ENCODE measurements around the gene WDR46.
"Not testable (repeated sequence)": the region's sequence is repeated elsewhere in the genome, so short reads cannot be mapped to it uniquely, and the experiment has no call there.

Gene WDR46

GRCh38 chr6:33273129-33273923 is 15.7 kb downstream of the WDR46 start:
- no peak for DNase-seq
- TF ChIP-seq POLR2A (IDR thresholded peaks at IDR 0.05; ENCODE audit: low read length) (no peak), GATA1 (IDR thresholded peaks at IDR 0.05; ENCODE audit: low read depth, low read length) (no peak)

- no peak for DNase-seq
- TF ChIP-seq POLR2A (IDR thresholded peaks at IDR 0.05; ENCODE audit: low read length) (peak; percentile 70), GATA1 (IDR thresholded peaks at IDR 0.05; ENCODE audit: low read depth, low read length) (no peak)
These were observed 16.5 kb downstream of the WDR46 start for GRCh38 chr6:33272275-33273128.

- DNase-seq = peak; percentile 99 to 100
- TF ChIP-seq POLR2A (IDR thresholded peaks at IDR 0.05; ENCODE audit: low read length) = peak; percentile 98
- TF ChIP-seq GATA1 (IDR thresholded peaks at IDR 0.05; ENCODE audit: low read depth, low read length) = no peak
These were observed 17.4 kb downstream of the WDR46 start, which contains the start of the genes RPS18 and VPS52 for GRCh38 chr6:33271468-33272274. Gene RPS18, plus strand, starts transcription at chr6:33272075. Its CDS starts 45 bp downstream, at chr6:33272120. Gene VPS52, minus strand, starts transcription at chr6:33271876. Its CDS starts 201 bp downstream, at chr6:33271675.

- TF ChIP-seq GATA1 (IDR thresholded peaks at IDR 0.05; ENCODE audit: low read depth, low read length) = no peak
- no peak for TF ChIP-seq POLR2A (IDR thresholded peaks at IDR 0.05; ENCODE audit: low read length)
- no peak for DNase-seq
These were observed 17.9 kb downstream of the WDR46 start for GRCh38 chr6:33271117-33271467.

GRCh38 chr6:33264015-33264414 is 25.0 kb downstream of the WDR46 start:
- no peak for DNase-seq
- TF ChIP-seq GATA1 (IDR thresholded peaks at IDR 0.05; ENCODE audit: low read depth, low read length) = no peak
- TF ChIP-seq POLR2A (IDR thresholded peaks at IDR 0.05; ENCODE audit: low read length) = no peak

- DNase-seq = not testable (repeated sequence)
These were observed 26.5 kb downstream of the WDR46 start for GRCh38 chr6:33262490-33262889.

- TF ChIP-seq GATA1 (IDR thresholded peaks at IDR 0.05; ENCODE audit: low read depth, low read length) = no peak
- TF ChIP-seq POLR2A (IDR thresholded peaks at IDR 0.05; ENCODE audit: low read length) = no peak
- DNase-seq = no peak
These were observed 30.0 kb downstream of the WDR46 start for GRCh38 chr6:33259032-33259431.

GRCh38 chr6:33254591-33254990 is 34.4 kb downstream of the WDR46 start:
- no peak for DNase-seq
- TF ChIP-seq GATA1 (IDR thresholded peaks at IDR 0.05; ENCODE audit: low read depth, low read length) = no peak
- no peak for TF ChIP-seq POLR2A (IDR thresholded peaks at IDR 0.05; ENCODE audit: low read length)

GRCh38 chr6:33252759-33253158 is 36.3 kb downstream of the WDR46 start:
- no peak for DNase-seq
- TF ChIP-seq POLR2A (IDR thresholded peaks at IDR 0.05; ENCODE audit: low read length) (no peak), GATA1 (IDR thresholded peaks at IDR 0.05; ENCODE audit: low read depth, low read length) (no peak)

- peak in 1 of 2 experiments; percentile 27 for DNase-seq
These were observed 37.5 kb downstream of the WDR46 start for GRCh38 chr6:33251395-33252012.

GRCh38 chr6:33250731-33251130 is 38.3 kb downstream of the WDR46 start:
- TF ChIP-seq POLR2A (IDR thresholded peaks at IDR 0.05; ENCODE audit: low read length) (no peak), GATA1 (IDR thresholded peaks at IDR 0.05; ENCODE audit: low read depth, low read length) (no peak)
- no peak for DNase-seq

More at GRCh38 chr6:33251395-33252012, 37.5 kb downstream of the WDR46 start:
- no peak for TF ChIP-seq POLR2A (IDR thresholded peaks at IDR 0.05; ENCODE audit: low read length)
- TF ChIP-seq GATA1 (IDR thresholded peaks at IDR 0.05; ENCODE audit: low read depth, low read length) = no peak

GRCh38 chr6:33249732-33250630 is 39.1 kb downstream of the WDR46 start:
- peak in 1 of 2 experiments; percentile 47 for DNase-seq
- no peak for TF ChIP-seq GATA1 (IDR thresholded peaks at IDR 0.05; ENCODE audit: low read depth, low read length)
- no peak for TF ChIP-seq POLR2A (IDR thresholded peaks at IDR 0.05; ENCODE audit: low read length)
